Middle frontal gyrus (tissue), 1 donor: ENCODE results near the gene PJA2.

ENCODE experiments used
- DNase-seq: peaks from one replicate; pipeline ENCODE4 v3.0.0-alpha.2; 2015; ENCODE audit warnings: low spot score; ENCODE audit errors: extremely low spot score

Gene PJA2

DNA sequence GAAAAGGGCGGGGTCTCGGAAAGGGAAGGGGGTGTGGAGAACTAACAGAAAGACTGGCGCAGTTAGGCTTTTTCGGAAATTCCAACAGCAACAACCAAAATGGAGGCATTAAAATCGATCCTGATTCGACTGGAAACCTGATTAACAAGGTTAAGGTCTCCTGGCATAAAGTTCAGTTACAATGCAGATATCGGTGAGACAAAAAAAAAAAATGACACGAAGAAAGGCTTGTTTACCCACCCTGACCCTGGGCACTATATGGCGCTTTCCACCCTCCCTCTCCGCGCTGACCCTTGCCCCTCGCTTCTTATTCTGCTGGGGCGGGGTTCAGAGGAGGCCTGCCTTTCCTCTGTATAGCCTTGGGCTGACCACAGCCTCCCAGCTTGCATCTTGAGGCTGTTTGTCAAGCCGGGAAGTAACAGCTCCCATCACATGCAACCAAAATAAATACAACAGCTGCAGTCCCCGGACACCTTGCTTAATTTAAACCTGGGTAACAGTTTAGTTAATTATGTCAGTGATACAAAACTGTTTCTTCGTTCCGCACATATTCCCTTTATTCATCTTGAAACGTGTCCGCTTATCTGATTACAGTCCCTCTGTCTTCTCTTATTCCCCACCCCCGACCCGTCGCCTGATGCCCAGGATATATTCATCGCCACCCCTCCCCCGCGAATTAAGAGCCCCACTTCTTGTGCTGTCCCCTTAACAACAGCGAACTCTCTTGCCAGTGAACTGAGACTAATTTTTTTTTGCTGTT lies 795 bp upstream of the PJA2 start:
- DNase-seq: no peak

DNA sequence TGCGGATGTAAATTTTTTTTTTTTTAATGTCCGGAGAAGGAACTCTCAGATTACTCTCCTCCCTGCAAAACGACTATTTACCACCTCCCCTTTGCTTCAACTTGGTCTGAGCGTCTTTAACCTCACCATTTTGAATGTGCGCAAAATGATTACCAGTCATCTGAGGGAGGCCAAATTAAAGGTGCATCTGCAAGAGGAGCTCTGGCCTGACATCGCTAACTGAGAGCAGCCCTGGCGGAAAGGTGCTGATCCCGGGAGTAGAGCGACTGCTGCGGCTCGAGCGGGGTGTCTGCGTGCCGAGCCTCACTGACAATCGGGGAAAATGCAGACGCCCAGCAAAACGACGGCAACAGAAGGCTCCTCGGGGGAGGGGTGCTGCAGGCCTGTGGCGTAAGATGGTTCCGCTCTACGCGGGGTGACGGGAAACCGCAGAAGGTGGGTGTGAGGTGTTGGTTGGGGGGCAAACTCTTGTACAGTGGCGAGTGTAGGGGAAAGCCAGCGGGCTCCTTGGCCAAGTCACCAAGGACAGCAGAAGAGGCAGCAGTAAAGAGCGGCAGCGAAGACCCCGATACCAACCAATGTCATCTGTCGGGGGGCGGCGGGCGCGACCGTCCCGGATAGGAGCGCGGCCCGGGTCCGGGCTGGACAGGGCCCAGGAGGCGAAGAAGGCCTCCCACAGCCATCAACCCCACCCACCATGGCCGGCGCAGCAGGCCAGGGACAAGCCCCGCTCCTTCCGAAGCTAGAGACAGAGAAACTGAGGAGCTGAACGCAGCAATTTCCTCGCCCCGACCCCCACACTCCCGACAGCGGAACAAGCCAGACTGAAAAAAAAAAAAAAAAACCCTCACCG lies 557 bp downstream of the PJA2 start:
- peak; percentile 42 for DNase-seq

DNA sequence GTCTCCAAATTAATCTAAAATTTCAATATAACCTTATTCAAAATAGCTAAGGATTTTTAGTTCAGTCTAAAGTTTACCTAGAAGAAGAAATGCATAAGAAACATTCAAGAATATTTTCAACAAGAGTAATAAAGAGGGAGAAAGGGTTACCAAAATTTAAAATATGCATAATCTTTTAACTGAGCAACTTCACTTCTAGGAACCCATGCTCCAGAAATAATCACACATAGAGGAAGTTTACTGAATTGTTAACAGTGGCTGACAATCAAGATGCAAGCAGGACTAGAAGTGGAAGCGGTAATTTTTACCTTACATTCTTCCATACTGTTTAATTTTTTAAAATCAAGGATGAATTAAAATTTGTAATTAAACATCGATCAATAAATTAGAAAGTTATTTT lies 1.9 kb downstream of the PJA2 start:
- DNase-seq: no peak

DNA sequence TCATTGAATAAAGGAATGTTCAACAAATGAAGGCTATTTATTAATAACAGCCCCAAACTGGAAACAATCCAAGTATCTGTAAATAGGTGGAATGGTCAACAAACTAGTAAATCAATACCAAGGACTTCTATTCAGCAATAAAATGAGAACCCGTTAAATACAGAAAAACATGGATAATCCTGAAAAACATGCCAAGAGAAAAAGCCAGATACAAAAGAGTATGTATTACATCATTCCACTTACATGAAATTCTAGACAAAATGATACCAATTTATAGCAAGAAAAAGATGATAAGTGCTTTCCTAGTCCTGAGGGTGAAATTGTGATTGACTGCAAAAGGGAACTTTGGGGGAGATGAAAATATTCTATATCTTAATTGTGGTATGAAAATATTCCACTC lies 3.1 kb downstream of the PJA2 start:
- no peak for DNase-seq

DNA sequence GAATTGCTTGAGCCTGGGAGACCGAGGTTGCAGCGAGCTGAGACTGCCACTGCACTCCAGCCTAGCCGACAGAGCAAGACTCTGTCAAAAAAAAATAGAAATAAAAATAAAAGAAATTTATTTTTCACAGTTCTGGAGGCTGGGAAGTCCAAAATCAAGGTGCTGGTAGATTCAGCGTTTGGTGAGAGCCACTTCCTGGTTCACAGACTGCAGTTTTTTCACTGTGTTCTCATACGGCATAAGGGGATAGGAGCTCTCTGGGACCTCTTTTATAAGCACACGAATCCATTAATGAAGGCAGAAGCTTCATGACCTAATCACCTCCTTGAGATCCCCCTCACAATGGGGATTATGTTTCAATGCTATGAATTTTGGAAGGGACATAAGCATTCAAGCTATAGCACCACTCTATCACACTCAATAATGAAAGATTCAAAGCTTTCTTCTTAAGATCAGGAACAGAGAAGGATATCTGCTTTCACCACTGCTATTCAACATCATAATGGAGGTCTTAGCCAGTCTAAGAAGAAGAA lies 5.3 kb downstream of the PJA2 start:
- DNase-seq: no peak

DNA sequence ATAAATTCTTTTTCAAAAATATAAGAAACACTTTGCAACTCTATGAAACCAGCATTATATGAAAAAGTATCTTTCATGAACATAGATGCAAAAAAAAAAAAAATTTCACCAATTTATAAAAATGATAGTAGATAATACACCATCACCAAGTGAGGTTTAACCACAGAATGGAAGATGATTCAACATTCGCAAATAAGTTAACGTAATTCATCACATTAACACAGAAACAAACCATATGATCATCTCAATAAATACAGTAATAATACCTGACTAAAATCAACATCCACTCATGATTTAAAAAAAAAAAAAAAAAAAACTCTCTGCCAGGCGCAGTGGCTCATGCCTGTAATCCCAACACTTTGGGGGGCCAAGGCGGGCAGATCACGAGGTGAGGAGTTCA lies 6.3 kb downstream of the PJA2 start:
- no peak for DNase-seq

DNA sequence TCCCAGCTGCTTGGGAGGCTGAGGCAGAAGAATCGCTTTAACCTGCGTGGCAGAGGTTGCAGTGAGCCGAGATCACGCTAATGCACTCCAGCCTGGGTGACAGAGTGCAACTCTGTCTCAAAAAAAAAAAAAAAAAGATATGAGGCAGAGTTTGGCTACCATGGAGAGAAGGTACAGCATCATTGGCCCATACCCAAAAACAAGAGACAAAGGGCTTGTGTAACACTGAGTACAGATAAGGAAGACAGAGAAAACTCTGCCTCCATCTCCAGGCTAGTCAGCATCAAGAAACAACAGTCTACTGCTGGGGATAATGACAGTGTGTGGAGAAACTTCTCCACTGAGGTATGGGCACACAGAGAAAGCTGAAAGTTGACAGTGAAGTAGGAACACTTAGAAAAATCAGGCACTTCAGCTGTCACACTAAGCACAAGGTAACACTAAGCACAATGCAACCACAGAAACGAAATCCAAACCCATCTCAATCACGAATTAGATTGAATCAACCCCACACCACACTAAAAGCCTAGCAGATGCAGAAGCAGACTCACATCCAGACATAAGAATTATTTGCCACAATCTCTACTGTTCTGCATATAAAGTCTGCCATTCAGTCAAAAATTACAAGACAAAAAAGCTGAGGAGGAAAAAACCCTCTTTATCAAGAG lies 10.5 kb downstream of the PJA2 start:
- no peak for DNase-seq

DNA sequence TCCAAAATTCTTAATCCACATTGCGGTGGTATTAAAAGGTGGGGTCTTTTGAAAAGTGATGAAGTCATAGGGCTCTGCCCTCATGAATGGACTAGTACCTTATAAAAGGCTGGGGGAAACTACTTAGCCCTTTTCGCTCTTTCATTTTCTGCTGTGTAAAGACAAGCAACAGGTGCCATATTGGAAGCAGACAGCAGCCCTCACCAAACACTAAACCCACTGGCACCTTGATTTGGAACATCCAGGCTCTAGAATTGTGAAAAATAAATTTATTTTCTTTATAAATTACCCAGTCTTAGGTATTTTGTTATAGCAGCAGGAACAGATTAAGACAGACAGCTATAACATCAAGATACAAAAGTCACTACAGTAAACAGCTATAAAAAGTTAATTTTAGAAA lies 12.8 kb downstream of the PJA2 start:
- no peak for DNase-seq

DNA sequence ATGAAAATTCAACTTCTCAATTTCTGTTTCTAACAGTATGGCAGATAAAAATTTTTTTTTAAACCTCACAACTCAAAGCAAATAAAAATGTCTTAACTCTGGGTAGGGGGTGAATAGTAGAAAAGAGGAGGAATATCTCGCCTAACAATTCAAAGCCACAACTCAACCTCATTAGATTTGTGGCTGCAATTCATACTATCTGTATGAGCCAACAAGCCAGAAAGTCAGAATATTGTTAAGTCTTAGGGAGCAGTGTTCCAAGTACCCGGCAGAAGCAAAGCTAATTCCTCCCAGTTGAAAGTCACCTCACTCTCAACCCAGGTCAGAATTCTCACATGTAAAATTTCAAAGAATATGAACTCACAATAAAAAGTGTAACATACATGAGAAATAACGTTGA lies 15.0 kb downstream of the PJA2 start:
- DNase-seq: no peak

DNA sequence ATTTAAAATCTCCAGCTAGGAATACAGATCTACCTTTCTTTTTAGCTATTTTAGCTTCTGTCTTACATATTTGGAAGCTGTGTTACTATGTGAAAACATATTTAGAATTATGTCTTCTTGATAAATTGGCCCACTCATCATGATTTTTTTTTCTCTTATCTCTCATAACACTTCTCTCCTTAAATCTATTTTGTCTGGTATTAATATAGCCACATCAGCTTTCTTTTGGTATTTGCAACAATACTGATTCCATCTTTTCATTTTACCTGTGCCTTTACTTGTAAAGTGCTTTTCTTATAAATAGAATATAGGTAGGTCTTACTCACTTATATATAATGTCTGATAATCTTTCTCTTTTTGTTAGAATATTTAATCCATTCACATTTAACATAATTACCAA lies 19.6 kb downstream of the PJA2 start:
- DNase-seq: no peak

DNA sequence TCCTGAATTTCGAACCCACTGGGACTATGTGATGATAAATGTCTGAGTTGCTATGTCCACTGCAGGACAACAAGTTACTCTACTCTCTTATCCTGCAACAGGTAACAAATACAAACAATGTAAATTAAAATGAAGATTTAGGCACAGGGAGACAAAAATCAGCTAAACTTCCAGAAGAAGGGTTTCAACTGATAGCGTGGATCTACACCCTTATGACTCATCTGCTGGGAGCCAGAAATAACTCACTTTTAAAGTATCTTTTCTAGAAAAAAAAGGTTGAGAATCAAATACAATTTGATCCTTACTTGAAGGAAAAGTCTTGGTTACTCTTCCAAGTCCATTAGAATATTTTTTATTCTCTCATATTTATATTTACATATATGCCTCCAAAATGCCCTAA lies 21.4 kb downstream of the PJA2 start:
- DNase-seq: no peak

DNA sequence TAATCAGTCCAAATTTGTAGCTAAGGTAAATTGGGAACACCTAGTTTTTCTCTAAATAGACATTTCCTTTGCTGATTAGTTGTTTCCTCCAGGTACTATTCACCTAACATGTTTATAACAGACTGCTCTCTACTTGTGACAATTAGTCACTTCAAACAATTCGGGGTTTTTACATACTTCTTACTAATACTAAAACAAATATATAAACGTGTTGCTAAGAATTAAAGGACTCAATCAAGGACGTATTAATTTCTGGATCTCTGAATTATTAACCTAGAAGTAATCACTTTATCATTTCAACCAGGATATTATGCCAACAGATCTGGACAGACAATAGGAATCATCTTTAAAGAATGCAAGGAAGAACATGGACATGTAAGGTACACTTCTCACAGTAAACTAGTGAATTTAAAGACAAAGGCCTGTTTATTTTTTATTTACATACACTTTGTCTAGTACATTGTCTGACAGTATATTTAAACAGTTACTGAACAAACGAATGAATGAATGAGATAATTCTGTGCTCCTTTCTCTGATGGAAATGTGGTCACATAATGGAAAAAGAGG lies 22.3 kb downstream of the PJA2 start:
- no peak for DNase-seq

DNA sequence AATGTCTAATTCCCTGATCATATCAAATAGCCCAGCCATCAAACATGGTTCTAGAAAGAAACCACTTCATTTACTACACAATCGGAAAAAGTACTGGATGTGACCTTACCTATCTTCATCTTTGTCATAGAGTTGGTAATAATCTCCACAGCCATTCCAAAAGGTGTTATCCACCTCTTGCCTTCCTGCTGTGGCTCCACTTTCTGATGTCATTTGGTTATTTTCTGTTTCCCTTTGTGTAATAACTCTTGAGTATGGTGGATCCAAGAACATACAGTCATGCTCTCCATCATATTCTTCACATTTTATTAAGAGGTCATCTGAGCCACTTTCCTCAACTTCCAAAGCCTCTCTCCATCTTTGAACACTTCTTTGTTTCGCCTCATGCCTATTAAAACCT lies 31.7 kb downstream of the PJA2 start:
- DNase-seq: no peak

DNA sequence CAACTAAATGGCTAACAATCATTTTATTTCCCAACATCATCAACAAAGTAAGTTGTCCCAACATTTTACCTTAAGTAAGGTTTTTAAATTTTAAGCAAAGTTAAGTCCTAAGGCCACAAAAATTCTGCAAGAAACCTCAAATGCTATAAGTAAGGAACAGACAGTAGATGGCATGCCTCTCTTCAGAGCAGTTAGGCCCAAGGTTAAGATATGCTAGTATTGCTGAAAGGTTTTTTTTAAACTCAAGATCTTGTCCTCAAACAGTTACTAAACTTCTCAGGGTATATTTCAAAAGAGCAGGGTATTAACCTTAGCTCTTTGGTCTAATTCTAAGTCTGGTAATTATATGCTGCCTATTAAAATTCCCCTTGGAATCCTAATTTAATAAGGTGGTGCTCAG lies 35.1 kb downstream of the PJA2 start:
- DNase-seq: no peak

DNA sequence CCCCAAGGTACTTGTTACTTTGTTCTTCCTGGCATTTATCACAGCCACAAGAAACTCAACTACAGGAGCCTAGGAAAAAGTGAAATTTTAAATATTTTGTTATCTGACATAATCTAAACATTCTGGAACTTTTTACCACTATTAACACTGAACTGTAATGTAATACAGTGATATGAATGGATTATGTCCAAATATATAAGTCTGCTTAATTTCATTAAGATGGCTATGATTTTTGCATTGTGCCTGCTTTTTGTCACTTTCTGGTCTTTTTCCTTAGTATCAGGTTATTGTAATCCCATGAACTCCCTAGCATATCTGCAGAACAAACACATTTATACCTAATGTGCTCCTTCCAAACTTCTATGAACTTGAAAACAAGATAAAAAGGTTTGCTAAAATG lies 35.8 kb downstream of the PJA2 start:
- DNase-seq: no peak

DNA sequence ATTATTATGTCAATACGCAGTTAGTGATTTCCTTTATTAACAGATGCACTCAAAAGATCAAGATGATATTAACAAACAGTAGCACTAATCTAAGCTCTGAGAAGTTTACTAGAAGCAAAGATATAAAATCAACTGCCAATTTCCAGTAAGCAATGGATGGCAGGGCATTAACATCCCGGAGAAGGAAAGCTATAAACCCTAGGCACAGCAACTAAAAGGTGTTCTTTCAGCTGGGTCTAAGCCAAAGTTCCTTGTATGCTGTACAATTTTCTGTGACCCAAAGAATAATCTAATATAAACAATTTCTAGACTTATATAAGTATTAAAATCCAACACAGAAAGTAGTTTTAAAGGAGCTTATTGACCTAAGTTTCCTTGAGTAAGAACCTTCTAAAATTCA lies 39.4 kb downstream of the PJA2 start:
- no peak for DNase-seq

DNA sequence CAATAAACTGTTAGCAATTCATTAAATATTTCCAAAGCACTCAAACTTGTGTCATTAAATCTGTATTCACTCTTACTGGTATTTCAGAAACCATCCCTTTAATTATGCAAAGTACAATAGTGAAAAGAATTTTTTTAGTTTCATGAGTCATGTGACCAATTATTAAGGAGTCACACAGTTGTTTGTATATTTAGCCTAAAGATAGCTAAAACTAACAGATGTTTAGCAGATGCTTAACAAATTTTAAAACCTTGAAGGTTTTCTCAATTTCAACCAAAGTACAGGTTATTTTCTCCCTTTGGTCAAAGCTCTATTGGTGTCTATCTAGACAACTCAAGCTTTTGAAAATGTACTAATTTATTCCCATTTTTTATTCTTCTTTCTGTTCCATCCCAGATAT lies 44.1 kb downstream of the PJA2 start:
- DNase-seq: no peak

DNA sequence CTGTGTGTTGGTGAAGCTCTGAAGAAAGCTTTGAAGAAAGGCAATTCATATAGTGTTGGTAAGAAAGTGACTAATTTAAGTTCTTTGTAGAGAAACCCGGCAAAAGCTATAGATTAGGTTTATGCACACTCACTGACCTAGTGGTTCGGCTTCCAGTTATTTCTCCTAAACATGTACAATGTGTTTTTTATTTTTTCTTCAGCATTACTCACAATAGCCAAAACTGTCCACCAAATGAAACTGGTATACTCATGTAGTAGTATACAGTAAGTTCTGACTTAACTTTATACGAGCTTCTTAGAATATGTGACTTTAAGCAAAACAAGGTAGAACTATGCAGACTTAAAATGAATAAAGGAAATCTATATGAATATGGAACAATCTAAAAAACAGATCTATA lies 44.8 kb downstream of the PJA2 start:
- no peak for DNase-seq

DNA sequence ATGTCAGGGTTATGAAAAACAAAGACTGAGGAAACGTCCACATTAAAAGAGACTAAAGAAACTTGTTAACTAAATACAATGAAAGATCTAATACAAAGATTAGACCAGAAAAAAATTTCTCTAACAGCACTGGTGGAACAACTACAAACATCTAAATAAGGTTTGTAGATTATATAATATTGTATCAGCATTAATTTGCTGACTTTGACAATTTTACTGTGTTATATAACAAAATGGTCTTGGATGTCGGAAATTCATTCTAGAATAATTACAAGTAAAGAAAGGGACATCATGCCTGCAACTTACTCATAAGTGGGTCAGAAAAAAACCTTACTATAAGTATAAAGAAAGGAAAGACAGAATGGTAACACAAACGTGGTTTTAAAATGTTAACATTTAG lies 50.1 kb downstream of the PJA2 start:
- no peak for DNase-seq

DNA sequence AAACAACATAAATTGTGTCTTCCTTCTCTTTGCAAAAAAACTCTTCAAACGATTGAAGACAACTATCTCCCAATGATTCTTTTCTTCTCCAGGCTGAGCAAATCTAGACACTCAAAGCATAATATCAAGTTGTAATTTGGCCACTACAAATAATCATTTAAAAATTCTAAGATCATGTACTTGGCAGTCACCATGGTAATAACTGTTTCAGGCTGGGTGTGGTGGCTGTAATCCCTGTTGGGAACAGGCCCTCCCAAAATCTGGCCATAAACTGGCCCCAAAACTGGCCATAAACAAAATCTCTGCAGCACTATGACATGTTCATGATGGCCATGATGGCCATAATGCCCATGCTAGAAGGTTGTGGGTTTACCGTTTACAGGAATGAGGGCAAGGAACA lies 52.0 kb downstream of the PJA2 start:
- no peak for DNase-seq

DNA sequence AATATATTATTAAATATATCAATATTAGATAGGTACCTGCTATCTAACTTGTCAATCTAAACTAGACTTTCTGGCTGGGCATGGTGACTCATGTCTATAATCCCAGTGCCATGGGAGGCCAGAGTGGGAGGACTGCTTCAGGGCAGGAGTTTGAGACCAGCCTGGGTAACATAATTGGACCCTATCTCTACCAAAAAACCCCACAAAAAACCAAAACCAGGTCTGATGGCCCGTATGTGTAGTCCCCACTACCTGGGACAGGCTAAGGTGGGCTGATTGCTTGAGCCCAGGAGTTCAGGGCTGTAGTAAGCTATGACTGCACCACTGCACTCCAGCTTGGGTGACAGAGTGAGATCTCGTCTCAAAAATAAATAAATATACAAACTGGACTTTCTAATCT lies 55.0 kb downstream of the PJA2 start:
- no peak for DNase-seq
